Neural crest cell (in vitro differentiated cells): Measurements from ENCODE around the gene BIN2. TPM values are rescaled to one million over a fixed set of nuclear protein-coding genes. Genes with fewer than 3 reads are reported as not detected.

Source experiments
- DNase-seq: peaks from one replicate; pipeline ENCODE4 v3.0.0; 2021; ENCODE audit warnings: low read depth, mixed read lengths, low spot score
- H3K27ac Mint-ChIP-seq: one replicate; pipeline ENCODE4 v1.8.0; 2021; ENCODE audit warnings: mild to moderate bottlenecking, mixed read lengths; ENCODE audit not compliant: unreplicated experiment
- H3K27me3 Mint-ChIP-seq: 2 replicates; pipeline ENCODE4 v1.8.0; 2021; ENCODE audit warnings: low read depth, mild to moderate bottlenecking, mixed read lengths
- H3K36me3 Mint-ChIP-seq: 2 replicates; pipeline ENCODE4 v1.8.0; 2021; ENCODE audit warnings: low read depth, mild to moderate bottlenecking, mixed read lengths
- H3K4me1 Mint-ChIP-seq: 2 replicates; pipeline ENCODE4 v1.8.0; 2021; ENCODE audit warnings: mixed read lengths
- H3K4me3 Mint-ChIP-seq: one replicate; pipeline ENCODE4 v1.8.0; 2021; ENCODE audit warnings: mild to moderate bottlenecking, mixed read lengths
- H3K9me3 Mint-ChIP-seq: 2 replicates; pipeline ENCODE4 v1.8.0; 2021; ENCODE audit warnings: mixed read lengths
- total RNA-seq: library from RNA; stranded (reverse); gene quantifications from 2 replicates; pipeline ENCODE4 v1.2.1, GENCODE V29; 2021
- TF ChIP-seq, protein P1 (sequence below): fragments of 200-600 bp; sonication (generic); conservative IDR thresholded peaks from 2 replicates; pipeline ENCODE4 v1.5.0; 2021; ENCODE audit warnings: antibody characterized with exemption, mild to moderate bottlenecking

The BIN2 gene
- total RNA-seq, 1 donor from 2014 or later = not detected

DNA sequence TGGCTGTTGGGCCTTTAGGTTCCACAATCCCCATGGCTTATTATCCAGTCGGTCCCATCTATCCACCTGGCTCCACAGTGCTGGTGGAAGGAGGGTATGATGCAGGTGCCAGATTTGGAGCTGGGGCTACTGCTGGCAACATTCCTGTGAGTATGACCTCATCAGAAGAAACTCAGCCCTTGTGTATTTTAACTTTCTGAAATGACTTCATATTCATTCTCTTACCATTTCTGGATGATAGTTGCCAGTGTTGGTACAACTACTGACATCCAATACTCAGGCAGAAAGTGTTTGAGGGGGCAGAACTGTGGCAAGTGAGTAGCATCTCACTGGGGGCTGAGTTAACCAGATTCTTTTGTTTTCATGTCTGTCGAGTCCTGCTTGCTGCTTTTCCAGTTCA lies 83.0 kb downstream of the BIN2 start:
- Mint-ChIP-seq H3K4me3 (peak overlapping the region; percentile 97), H3K36me3 (peaks cover 13% of the 10 kb centered on the region)

DNA sequence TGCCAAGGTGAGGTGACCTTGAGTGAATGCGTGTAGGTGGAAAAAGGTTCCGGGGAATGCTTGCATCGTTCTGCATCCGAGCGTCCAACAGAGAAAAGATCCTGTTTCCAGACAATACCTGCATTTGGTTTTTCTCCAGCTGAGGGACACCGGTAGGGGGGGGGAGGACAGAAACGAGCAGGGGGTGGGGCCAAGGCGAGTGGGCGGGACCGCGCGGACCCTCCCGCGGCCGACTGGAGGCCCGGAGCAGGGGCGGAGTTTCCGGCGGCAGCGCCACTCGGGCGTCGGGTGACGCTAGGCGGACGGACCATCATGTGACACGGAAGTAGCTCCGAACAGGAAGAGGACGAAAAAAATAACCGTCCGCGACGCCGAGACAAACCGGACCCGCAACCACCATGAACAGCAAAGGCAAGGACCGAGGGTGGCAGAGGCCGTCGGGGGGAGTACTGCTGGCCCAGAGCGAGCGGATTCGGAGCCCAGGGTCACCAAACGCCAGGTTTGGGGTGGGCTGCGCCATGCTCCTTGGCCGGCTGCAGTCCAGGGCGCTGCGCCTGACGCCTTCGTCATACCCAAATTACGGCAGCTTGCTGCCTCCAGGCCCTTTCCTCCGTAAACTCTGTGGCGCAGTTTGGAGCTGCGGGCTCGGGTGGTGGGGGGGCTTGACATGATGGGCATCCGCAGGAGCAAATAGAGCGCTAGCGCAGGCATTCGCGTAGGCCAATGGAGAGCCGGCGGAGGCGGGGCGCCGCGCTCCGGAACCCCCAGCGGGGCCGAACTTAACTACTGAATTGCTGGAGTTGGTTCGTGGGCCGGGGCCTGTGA lies 85.3 kb downstream of the BIN2 start, which contains the start of gene DAZAP2:
Gene DAZAP2, plus strand, starts transcription at position 317 of the 825 bp plus-strand sequence. Its CDS starts 82 bp downstream, at position 399.
- H3K36me3 Mint-ChIP-seq = peaks cover 11% of the 10 kb centered on the region
- H3K27me3 Mint-ChIP-seq = no peaks in the 10 kb centered on the region

More for the DNA sequence above, 83.0 kb downstream of the BIN2 start:
- no peak for DNase-seq
- Mint-ChIP-seq H3K27me3 (no peaks in the 10 kb centered on the region), H3K9me3 (no peaks in the 10 kb centered on the region), H3K4me1 (peaks cover 23% of the 10 kb centered on the region), H3K27ac (no peak overlapping the region)
- TF ChIP-seq, protein P1, sequence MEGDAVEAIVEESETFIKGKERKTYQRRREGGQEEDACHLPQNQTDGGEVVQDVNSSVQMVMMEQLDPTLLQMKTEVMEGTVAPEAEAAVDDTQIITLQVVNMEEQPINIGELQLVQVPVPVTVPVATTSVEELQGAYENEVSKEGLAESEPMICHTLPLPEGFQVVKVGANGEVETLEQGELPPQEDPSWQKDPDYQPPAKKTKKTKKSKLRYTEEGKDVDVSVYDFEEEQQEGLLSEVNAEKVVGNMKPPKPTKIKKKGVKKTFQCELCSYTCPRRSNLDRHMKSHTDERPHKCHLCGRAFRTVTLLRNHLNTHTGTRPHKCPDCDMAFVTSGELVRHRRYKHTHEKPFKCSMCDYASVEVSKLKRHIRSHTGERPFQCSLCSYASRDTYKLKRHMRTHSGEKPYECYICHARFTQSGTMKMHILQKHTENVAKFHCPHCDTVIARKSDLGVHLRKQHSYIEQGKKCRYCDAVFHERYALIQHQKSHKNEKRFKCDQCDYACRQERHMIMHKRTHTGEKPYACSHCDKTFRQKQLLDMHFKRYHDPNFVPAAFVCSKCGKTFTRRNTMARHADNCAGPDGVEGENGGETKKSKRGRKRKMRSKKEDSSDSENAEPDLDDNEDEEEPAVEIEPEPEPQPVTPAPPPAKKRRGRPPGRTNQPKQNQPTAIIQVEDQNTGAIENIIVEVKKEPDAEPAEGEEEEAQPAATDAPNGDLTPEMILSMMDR = no peak

DNA sequence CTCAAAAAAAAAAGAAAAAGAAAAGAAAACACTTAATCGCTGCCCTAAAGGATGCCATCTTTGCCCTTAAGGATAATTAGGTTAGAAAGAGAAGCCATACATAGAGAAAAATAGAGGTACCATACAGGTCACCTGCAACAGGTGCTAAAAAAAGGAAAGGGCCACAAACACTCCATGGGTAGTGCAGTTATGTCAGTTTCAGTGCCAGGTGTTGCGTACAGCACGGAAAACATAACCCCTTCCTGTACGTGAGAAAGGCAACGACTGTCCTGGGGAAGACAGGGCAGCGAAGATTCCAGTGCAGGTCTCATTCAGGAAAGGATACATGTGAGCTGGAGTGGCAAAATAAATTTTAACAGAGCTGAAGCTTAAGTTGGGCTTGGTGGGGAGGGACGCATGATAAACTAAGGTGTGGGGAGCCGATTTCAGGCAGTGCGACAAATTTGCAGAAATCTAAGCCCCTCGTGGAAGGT lies 85.9 kb downstream of the BIN2 start:
- no peak for DNase-seq
- Mint-ChIP-seq H3K27ac (peak overlapping the region; percentile 28), H3K27me3 (no peaks in the 10 kb centered on the region), H3K4me3 (peak overlapping the region; percentile 97), H3K4me1 (peaks cover 20% of the 10 kb centered on the region), H3K9me3 (no peaks in the 10 kb centered on the region), H3K36me3 (peaks cover 11% of the 10 kb centered on the region)
- TF ChIP-seq, protein P1 = no peak

More for the DNA sequence above, 85.3 kb downstream of the BIN2 start, which contains the start of gene DAZAP2:
- Mint-ChIP-seq H3K4me3 (peak within 1 kb of the TSS; percentile 97), H3K27ac (peak within 1 kb of the TSS; percentile 99), H3K9me3 (no peaks in the 10 kb centered on the region), H3K4me1 (peaks cover 20% of the 10 kb centered on the region)
- TF ChIP-seq, protein P1 = peak; percentile 7
- peak; percentile 82 for DNase-seq

DNA sequence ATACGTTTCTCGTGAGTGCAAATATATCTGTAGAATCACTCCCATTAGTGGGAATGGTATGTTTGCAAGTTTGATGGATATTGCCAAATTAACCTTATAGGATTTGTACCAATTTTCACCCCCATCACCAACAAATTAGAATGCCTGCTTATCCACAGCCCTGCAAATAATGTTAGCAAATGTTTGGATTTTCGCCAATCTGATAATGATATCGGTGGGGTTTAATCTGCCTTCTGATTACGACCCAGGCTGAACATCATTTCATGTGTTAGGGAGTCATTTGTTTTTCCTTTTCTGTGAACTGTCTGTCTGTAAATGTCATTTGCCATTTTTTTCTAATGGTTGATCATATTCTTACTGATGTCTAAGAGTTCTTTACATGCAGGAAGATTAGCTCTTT lies 89.4 kb downstream of the BIN2 start:
- TF ChIP-seq, protein P1 = no peak
- no peaks in the 10 kb centered on the region for H3K27me3 Mint-ChIP-seq
- DNase-seq = no peak
- no peak overlapping the region for H3K27ac Mint-ChIP-seq
- no peak overlapping the region for H3K4me3 Mint-ChIP-seq
- peaks cover 10% of the 10 kb centered on the region for H3K4me1 Mint-ChIP-seq
- no peaks in the 10 kb centered on the region for H3K9me3 Mint-ChIP-seq
- no peaks in the 10 kb centered on the region for H3K36me3 Mint-ChIP-seq

DNA sequence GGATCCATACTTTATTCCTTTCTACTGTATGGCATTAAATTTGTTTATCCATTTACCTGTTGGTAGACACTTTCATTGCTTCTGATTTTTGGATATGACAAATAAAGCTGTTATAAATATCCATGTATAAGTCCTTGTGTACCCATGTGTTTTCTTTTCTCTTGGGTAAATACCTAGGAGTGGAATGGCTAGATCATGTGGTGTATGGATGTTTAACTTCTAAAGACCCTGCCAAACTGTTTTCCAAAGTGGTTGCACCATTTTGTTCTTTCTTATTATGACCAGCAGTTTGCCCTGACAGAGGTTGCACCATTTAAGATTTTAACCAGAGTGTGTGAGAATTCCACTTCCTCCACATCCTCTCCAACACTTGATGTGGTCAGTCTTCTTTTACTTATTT lies 91.3 kb downstream of the BIN2 start:
- Mint-ChIP-seq H3K27ac (no peak overlapping the region), H3K36me3 (no peaks in the 10 kb centered on the region), H3K9me3 (no peaks in the 10 kb centered on the region), H3K4me1 (no peaks in the 10 kb centered on the region), H3K27me3 (no peaks in the 10 kb centered on the region), H3K4me3 (no peak overlapping the region)
- no peak for DNase-seq
- TF ChIP-seq, protein P1 = no peak

Other genes with a start within 250 kb of the BIN2 start
- 54.4 and 55.2 TPM in 2 replicates for gene CSRNP2, start 240.6 kb downstream of the BIN2 start, total RNA-seq
- 28.5 and 28.8 TPM in 2 replicates for gene TFCP2, start 151.0 kb downstream of the BIN2 start, total RNA-seq
- 7.7 and 9.3 TPM in 2 replicates for gene POU6F1, start 106.1 kb downstream of the BIN2 start, total RNA-seq
- 70.0 and 80.4 TPM in 2 replicates for gene DAZAP2, start 85.3 kb downstream of the BIN2 start, total RNA-seq
- 0.82 and 1.6 TPM in 2 replicates for gene SMAGP, start 53.8 kb downstream of the BIN2 start, total RNA-seq
- gene CELA1, start 22.5 kb upstream of the BIN2 start, total RNA-seq = not detected in 2 replicates
- gene GALNT6, start 67.2 kb upstream of the BIN2 start, total RNA-seq = 0.09 and 0.16 TPM in 2 replicates
- gene SLC4A8, start 100.7 kb upstream of the BIN2 start, total RNA-seq = 30.9 and 33.8 TPM in 2 replicates